Muscle of back (tissue), 13 donors: Measurements from ENCODE around the gene ATXN8OS. TPM values are rescaled to one million over a fixed set of nuclear protein-coding genes. Genes with fewer than 3 reads are reported as not detected.
"Not testable (repeated sequence)": the region's sequence is repeated elsewhere in the genome, so short reads cannot be mapped to it uniquely, and the experiment has no call there.

Experiments
- DNase-seq, 3 donors: peaks; one replicate each; pipeline versions ENCODE4 v3.0.0 to v3.0.0-alpha.2; 2013
- long read RNA-seq, 9 donors: transcript quantifications; one replicate each; lab custom pipeline, GENCODE V29; 2026
- polyA plus RNA-seq, 10 donors: library from polyadenylated mRNA; unstranded; fragments of 120-200 nt; gene quantifications; one replicate each; pipeline ENCODE4 v1.2.1, GENCODE V29; 2013; ENCODE audit not compliant: insufficient read length in 10 of 10

Gene ATXN8OS
- polyA plus RNA-seq, result under 1 TPM in 5 of 10 donors, not detected in 5; 0.23 to 0.48 (median 0.29) TPM
- long read RNA-seq, donor 1, result 0 reads
- long read RNA-seq, donor 2, result 0 reads
- long read RNA-seq, donor 3, result 0 reads
- long read RNA-seq, donor 4, result 0 reads
- long read RNA-seq, donor 5, result 0 reads
- long read RNA-seq, donor 6, result 0 reads
- long read RNA-seq, donor 7, result 0 reads
- long read RNA-seq, donor 8, result 0 reads
- long read RNA-seq, donor 9, result 0 reads

DNA sequence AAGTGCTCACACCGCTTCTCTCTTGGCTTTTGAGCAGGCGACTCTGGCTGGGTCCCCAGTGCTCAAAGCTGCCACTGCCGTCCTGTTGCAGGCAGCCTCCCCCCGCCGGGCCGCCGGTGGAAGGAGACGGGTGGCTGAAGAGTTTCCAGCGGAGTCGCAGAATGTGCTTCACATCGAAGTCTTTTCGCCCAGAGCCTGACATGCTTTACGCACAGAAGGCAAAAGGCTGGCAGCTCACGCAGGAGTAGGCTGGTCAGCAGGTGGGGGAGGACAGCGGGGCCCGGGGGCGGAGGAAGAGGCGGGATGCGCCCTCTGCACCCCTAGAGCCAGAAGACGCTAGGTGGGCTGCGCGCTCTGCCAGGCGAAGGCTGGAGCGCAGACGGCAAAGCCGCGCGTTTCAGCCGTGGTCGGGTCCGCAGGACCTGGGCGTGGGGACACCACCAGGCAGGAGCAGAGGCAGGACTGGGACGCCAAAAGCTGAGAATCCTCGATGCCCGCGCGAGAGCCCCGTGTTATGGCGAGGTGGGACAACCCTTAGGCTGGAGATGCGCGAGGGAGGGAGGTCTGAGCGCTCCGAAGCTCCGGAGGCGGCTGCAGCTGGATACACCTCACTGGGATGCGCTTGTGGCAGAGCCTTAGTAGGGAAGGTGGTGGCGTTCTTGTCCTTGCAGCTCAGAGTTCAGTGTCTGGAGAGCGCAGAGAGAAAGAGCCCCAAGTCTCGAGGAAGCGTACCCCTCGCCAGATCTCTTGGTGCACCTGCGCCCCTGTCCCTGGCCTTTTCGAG is at the start of gene ATXN8OS:
ATXN8OS (plus strand) TSS at position 329 of the 784 bp plus-strand sequence.
- peak in 1 of 3 donors; percentile 12 for DNase-seq

GRCh38 chr13:70080012-70080411 is 27.6 kb upstream of the ATXN8OS start:
- peak; percentile 11 to 22 (median 12) for DNase-seq

DNA sequence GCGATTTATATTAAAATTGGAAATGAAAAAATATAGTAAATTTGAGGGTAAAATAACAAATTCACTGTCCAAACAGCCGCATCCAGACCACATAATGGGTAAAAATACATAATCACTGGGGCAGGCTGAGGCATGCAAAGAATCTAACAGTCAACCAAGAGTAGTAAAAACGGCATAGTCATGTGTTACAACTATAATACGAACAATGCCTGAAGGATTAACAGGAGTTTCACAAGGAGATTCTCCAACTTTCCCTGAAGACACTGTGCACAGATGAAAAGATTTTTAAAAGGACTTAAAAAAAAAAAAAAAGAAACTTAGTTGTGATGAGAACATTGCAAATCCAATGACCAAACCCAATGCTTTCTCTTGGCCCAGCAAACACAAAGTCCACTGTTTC is 20.4 kb upstream of the ATXN8OS start:
- DNase-seq, result no peak

- DNase-seq, result no peak
These were observed 18.7 kb upstream of the ATXN8OS start for GRCh38 chr13:70088926-70089325.

DNA sequence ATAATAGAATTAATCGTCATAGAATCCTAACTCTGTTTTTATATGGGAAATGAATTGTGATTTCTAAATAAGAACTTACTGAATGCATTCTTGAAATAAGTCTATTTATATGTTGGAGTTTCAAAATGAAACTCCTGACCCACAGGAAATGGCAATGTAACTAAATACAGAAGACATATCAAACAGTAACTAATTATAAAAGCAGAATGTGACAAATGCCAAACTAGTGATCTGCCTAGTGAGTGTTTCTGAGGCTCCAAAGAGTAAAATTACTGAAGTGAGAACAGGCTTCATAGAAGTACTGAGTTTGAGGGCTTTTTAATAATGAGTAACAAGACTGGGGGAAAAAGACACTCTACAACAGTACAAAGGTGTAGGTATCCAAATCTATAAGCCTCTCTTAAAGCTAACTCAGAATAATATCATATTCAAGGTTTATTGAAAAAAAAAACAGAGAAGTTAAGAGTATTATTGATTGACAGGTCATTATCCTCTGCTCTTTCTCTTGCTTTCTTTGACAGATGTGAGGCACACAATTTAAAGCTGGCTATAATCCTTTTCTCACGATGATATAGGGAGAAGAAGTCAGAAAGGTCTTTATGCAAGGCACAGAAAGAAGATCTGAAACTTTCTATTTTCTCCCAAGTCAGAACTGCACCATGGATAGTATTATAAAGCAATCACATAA is 17.4 kb upstream of the ATXN8OS start:
- DNase-seq, result no peak

- no peak for DNase-seq
These were observed 9.0 kb upstream of the ATXN8OS start for GRCh38 chr13:70098669-70099068.

GRCh38 chr13:70104481-70104880 is 3.1 kb upstream of the ATXN8OS start:
- no peak for DNase-seq

- DNase-seq, result no peak
These were observed 515 bp upstream of the ATXN8OS start for GRCh38 chr13:70107125-70107497.

DNA sequence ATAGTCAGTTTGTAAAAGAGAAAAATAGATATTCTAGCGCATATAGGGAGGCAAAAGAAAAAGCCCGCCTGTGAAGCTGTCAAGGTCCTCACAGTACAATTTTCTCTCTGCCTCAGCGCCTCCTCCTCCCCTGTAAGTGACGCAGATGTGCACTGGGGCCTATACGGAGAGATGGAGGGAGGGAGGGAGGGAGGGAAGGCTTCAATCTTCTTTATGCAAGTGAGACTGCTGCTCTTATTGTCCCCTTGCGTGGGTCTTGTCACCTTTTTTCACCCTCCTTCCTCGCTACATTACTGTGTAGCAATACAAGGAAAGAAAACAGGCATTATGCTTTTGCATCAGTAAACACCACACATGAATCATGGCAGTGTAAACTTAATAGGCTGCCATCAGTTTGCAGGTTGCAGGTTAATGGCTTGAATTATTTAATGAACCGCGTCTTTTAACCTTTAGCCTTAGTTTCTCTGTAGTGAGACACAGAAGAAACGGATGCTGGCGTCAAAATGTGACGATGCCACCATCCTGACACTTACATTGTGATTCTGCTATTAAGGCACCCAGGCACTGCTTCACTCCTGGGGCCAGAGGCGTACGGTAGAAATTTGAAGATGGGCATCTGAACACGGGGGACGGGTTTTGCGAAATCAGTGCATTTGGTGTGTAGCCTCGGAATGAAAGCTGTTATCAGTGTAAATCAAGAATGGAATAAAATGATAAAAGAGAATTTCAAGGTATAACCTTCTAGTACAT is 905 bp downstream of the ATXN8OS start, which contains the start of gene KLHL1:
KLHL1 (minus strand) TSS at position 97 of the 750 bp plus-strand sequence. CDS start 753 bp downstream, outside the sequence.
- DNase-seq, result no peak

GRCh38 chr13:70117338-70117905 is 9.8 kb downstream of the ATXN8OS start:
- DNase-seq, result no peak

DNA sequence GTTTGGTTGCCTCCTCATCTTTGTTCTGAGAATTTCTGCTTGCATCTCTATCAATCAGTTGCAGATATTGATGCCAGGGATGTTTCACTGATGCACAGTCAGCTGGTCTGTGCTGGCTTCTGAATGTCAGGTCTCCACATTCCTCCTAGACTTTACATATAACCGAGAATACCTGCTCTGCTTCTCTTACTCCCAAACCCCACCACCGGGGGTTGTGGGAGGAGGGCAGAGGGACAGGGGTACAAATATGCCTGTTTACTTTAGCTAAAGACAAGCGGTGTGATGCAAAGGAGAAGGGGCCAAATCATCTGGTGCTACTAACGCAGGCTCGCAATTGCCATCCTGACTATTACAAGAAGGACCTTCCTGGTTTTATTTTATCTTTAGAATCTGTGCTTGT is 18.1 kb downstream of the ATXN8OS start:
- DNase-seq, result no peak

GRCh38 chr13:70128098-70128497 is 20.5 kb downstream of the ATXN8OS start:
- DNase-seq, result no peak

DNA sequence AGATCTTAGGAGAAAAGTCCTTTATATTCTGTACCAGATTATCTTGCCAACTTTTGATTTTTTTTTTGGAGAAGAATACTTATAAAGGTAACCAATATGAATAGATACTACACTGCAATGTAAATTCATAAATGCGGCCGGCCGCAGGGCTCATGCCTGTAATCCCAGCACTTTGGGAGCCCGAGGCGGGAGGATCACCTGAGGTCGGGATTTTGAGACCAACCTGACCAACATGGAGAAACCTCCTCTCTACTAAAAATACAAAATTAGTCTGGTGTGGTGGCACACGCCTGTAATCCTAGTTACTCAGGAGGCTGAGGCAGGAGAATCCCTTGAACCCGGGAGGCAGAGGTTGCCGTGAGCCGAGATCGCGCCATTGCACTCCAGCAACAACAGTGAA is 35.0 kb downstream of the ATXN8OS start:
- DNase-seq, result not testable (repeated sequence)

DNA sequence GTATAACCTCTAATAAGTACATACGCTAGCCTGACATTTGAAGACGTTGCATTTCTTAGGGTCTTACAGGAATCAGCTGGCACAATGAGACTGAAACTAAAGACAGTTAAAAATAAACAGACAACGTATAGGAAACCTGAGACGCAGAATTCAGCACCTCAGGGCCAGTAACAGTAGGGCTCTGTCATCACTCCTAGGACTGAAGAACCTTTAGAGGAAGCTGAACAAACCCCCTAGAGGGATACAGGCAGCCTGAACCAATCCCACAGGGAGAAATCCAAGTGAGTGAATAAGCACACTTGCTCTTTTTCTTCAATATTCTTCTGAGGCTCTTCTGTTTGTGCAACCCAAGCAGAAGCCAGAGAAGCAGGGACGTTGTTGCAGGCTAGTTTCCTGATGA is 54.5 kb downstream of the ATXN8OS start:
- no peak for DNase-seq

DNA sequence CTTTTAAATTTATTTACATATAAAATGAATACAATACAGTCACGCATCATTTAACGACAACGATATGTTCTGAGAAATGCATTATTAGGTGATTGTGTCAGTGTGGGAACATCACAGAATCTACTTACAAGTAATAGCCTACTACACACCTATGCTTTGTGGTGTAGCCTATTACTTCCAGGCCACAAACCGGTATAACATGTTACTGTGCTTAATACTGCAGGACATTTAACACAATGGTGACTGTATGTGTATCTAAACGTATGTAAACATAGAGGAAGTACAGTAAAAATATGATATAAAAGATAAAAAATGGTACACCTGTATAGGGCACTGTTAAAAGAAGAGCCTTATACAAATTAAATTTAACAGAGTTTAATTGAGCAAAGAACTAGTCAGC is 63.1 kb downstream of the ATXN8OS start:
- DNase-seq, result no peak

- DNase-seq, result no peak
These were observed 63.5 kb downstream of the ATXN8OS start for GRCh38 chr13:70171151-70171550.

DNA sequence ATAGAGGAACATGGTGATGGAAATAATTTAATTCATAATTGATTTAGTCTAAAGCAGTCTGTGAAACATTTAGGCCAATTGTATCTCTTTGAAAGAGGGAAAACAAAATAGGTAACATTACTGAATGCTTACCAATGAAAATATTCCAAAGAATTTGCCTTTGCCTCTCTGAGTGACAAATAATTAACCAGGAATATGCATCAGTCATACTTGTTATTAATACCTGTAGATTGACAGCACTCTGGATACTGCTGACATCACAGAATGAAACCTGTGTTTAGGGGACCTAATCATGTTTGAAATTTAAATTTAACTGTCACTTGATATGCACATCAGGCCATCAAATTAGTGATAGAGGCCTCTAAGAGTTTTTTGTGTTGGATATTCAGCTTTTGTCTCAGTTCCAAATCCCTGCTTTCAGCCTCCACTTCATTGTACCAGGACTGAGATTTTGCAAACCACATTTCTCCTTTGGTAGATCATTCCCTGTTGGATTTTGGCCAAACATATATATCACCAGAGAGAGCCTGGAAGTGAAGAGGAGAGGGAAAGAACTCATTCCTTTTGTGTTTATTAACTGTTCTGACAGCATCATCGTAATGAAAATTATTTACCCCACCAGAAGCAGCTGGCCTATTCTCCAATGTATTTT is 65.4 kb downstream of the ATXN8OS start:
- no peak for DNase-seq

DNA sequence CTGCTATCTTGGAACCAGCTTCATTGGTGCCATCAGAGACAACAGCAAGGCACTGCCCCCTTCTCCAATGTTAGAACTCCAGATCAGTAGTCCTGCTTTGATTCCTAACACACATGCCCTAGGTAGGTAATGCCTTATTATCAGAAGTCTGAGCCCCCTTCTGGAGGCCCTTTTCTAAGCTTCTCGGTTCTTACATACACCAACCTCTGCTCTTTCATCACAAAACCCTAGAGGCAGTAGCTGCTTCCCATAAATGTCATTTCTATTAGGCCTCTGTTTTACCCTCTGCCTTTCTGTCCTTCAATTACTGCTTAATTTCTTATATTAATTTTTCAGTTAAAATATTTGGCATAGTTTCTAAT is 66.0 kb downstream of the ATXN8OS start:
- DNase-seq, result no peak

- no peak for DNase-seq
These were observed 70.7 kb downstream of the ATXN8OS start for GRCh38 chr13:70178346-70178745.
